Measurements from ENCODE around the gene TANC1.
"Not testable (repeated sequence)": the region's sequence is repeated elsewhere in the genome, so short reads cannot be mapped to it uniquely, and the experiment has no call there.

Gene TANC1

GRCh38 chr2:159029936-159030335 is 61.5 kb downstream of the TANC1 start:
- no peak for DNase-seq (ENCODE audit: low read depth)

GRCh38 chr2:159030674-159031380 is 62.4 kb downstream of the TANC1 start:
- no peak for DNase-seq (ENCODE audit: low read depth)

- no peak for DNase-seq (ENCODE audit: low read depth)
Measured at GRCh38 chr2:159032146-159032545, 63.7 kb downstream of the TANC1 start.

- DNase-seq (ENCODE audit: low read depth), result no peak
Measured at GRCh38 chr2:159032580-159032979, 64.1 kb downstream of the TANC1 start.

GRCh38 chr2:159034713-159035112 is 66.3 kb downstream of the TANC1 start:
- DNase-seq (ENCODE audit: low read depth), result no peak

GRCh38 chr2:159035790-159036411 is 67.5 kb downstream of the TANC1 start:
- DNase-seq (ENCODE audit: low read depth), result no peak

GRCh38 chr2:159036461-159036860 is 68.0 kb downstream of the TANC1 start:
- not testable (repeated sequence) for DNase-seq (ENCODE audit: low read depth)

GRCh38 chr2:159041328-159041727 is 72.9 kb downstream of the TANC1 start:
- DNase-seq (ENCODE audit: low read depth), result not testable (repeated sequence)

GRCh38 chr2:159042115-159042850 is 73.8 kb downstream of the TANC1 start:
- no peak for DNase-seq (ENCODE audit: low read depth)

GRCh38 chr2:159043710-159044109 is 75.3 kb downstream of the TANC1 start:
- no peak for DNase-seq (ENCODE audit: low read depth)

- DNase-seq (ENCODE audit: low read depth), result no peak
Measured at GRCh38 chr2:159044804-159045286, 76.4 kb downstream of the TANC1 start.

- DNase-seq (ENCODE audit: low read depth), result no peak
Measured at GRCh38 chr2:159045545-159046454, 77.4 kb downstream of the TANC1 start.

- no peak for DNase-seq (ENCODE audit: low read depth)
Measured at GRCh38 chr2:159046966-159047365, 78.5 kb downstream of the TANC1 start.

GRCh38 chr2:159050426-159050825 is 82.0 kb downstream of the TANC1 start:
- no peak for DNase-seq (ENCODE audit: low read depth)

GRCh38 chr2:159051133-159051532 is 82.7 kb downstream of the TANC1 start:
- DNase-seq (ENCODE audit: low read depth), result no peak

GRCh38 chr2:159051661-159052060 is 83.2 kb downstream of the TANC1 start:
- DNase-seq (ENCODE audit: low read depth), result no peak

- no peak for DNase-seq (ENCODE audit: low read depth)
Measured at GRCh38 chr2:159052157-159052601, 83.7 kb downstream of the TANC1 start.

- DNase-seq (ENCODE audit: low read depth), result no peak
Measured at GRCh38 chr2:159053161-159054031, 85.0 kb downstream of the TANC1 start.

- no peak for DNase-seq (ENCODE audit: low read depth)
Measured at GRCh38 chr2:159054032-159054334, 85.5 kb downstream of the TANC1 start.

- DNase-seq (ENCODE audit: low read depth), result no peak
Measured at GRCh38 chr2:159054985-159055384, 86.5 kb downstream of the TANC1 start.

- no peak for DNase-seq (ENCODE audit: low read depth)
Measured at GRCh38 chr2:159060518-159060917, 92.1 kb downstream of the TANC1 start.

Measured in activated T-cell treated with anti-CD3 and anti-CD28 coated beads for 24 hours (primary cell).